Measurements from ENCODE around the gene ZNF221. TPM values are rescaled to one million over a fixed set of nuclear protein-coding genes. Genes with fewer than 3 reads are reported as not detected.

Gene ZNF221
- total and polyA plus RNA-seq, 10 of the 15 experiments (the other 5 are each of a cell fraction or from before 2014, with no cell fraction given): 0.15 to 1.7 (median 0.45) TPM; not detected in 1

DNA sequence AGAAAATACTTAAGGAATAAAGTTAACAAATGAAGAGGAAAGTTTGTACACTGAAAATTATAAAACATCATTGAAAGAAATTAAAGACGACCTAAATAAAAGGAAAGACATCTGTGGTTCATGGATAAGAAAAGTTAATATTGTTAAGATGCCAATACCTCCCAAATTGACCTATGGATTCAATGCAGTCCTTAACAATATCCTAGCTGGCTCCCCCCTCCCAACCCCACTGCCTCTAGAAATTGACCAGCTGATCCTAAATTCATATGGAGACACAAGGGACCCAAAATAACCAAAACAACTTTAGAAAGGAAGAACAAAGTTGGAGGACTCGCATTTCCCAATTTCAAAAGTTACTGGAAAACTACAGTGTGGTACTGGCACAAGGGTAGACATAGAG lies 44.3 kb upstream of the ZNF221 start:
- TF ChIP-seq POLR2AphosphoS2 (IDR thresholded peaks at IDR 0.05; ENCODE audit: low read depth, low read length): no peak
- TF ChIP-seq BRCA1 (IDR thresholded peaks at IDR 0.05; ENCODE audit: low read depth, low read length): no peak
- TF ChIP-seq CEBPB (IDR thresholded peaks at IDR 0.05; ENCODE audit: borderline replicate concordance in 1 of 2, low read depth in 2 of 2, low read length in 2 of 2): no peak
- no peak for TF ChIP-seq RCOR1 (conservative IDR thresholded peaks at IDR 0.05; ENCODE audit: low read depth, low read length)
- TF ChIP-seq SKIL (IDR thresholded peaks at IDR 0.05; ENCODE audit: low read depth, poor library complexity, severe bottlenecking): no peak
- TF ChIP-seq NFIC (IDR thresholded peaks at IDR 0.05; ENCODE audit: low read depth, low read length): no peak
- TF ChIP-seq SMARCA5 (IDR thresholded peaks at IDR 0.05): no peak
- no peak for TF ChIP-seq ATF7 (IDR thresholded peaks at IDR 0.05; ENCODE audit: low read depth)
- no peak for TF ChIP-seq NBN (IDR thresholded peaks at IDR 0.05)
- no peak for TF ChIP-seq HCFC1 (IDR thresholded peaks at IDR 0.05; ENCODE audit: low read length)
- TF ChIP-seq, protein P1, sequence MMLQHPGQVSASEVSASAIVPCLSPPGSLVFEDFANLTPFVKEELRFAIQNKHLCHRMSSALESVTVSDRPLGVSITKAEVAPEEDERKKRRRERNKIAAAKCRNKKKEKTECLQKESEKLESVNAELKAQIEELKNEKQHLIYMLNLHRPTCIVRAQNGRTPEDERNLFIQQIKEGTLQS (IDR thresholded peaks at IDR 0.05; ENCODE audit: borderline replicate concordance, extremely low read depth, low read depth, low read length): no peak
- no peaks in the 10 kb centered on the region for H3K27me3 ChIP-seq (replicated peaks in 1 of 2; ENCODE audit: control insufficient read depth in 2 of 2, insufficient read depth in 2 of 2, low read length in 1 of 2)
- no peaks in the 10 kb centered on the region for H3K36me3 ChIP-seq (ENCODE audit: control insufficient read depth in 2 of 2, insufficient read depth in 2 of 2, low read length in 1 of 2)
- ChIA-PET CTCF (no interaction called here), POLR2A (no interaction called here), RAD21 (ENCODE audit: unreplicated experiment) (no interaction called here), SMC1A (ENCODE audit: uncharacterized antibody, unreplicated experiment) (no interaction called here)
- in situ Hi-C loops (cut with MboI) (no loop called here), intact Hi-C loops (cut with micrococcal nuclease; ENCODE audit: unreplicated experiment) (no loop called here)
- no TSS peak for BruUV-seq (replicated peaks)
- ATAC-seq (no peak), DNase-seq (ENCODE audit: low read depth, low spot score) (no peak), FAIRE-seq (no peak)
- no peaks in the 10 kb centered on the region for H4K20me1 ChIP-seq (ENCODE audit: control insufficient read depth, insufficient read depth)
- no peak overlapping the region for H3K4me3 ChIP-seq
- WGBS (ENCODE audit: insufficient coverage, insufficient replicate concordance, low lambda C conversion rate, missing lambda C conversion rate): 40% methylated on average over 2 of the region's 2 CpGs
- no peak overlapping the region for H3K4me2 ChIP-seq (ENCODE audit: control insufficient read depth, insufficient read depth)
- no peak overlapping the region for H3K27ac ChIP-seq (ENCODE audit: control insufficient read depth, insufficient read depth)
- no peak overlapping the region for H2AFZ ChIP-seq (ENCODE audit: control insufficient read depth, low read depth, low read length)
- H3K4me1 ChIP-seq (ENCODE audit: control insufficient read depth, insufficient read depth, low read length): peaks cover 3% of the 10 kb centered on the region; the same call in 1 of the 2 replicates
- no peak overlapping the region for H3K9ac ChIP-seq (ENCODE audit: control insufficient read depth, insufficient read depth, low read length)
- peaks cover 1% of the 10 kb centered on the region for H3K9me3 ChIP-seq (replicated peaks; ENCODE audit: control insufficient read depth, insufficient read depth, low read length)
- H3K79me2 ChIP-seq (ENCODE audit: control insufficient read depth, insufficient read depth, low read length): no peaks in the 10 kb centered on the region

All from GM12878 (cell line).